HG02763 (cell line): Measurements from ENCODE around the gene BCAS3.
"Not testable (repeated sequence)": the region's sequence is repeated elsewhere in the genome, so short reads cannot be mapped to it uniquely, and the experiment has no call there.

Experiments used
- ATAC-seq: cut with Tn5 transposase; IDR thresholded peaks from one replicate; pipeline ENCODE4 v1.9.1; 2021; ENCODE audit warnings: mild to moderate bottlenecking, moderate library complexity; ENCODE audit not compliant: unreplicated experiment

BCAS3 gene

DNA sequence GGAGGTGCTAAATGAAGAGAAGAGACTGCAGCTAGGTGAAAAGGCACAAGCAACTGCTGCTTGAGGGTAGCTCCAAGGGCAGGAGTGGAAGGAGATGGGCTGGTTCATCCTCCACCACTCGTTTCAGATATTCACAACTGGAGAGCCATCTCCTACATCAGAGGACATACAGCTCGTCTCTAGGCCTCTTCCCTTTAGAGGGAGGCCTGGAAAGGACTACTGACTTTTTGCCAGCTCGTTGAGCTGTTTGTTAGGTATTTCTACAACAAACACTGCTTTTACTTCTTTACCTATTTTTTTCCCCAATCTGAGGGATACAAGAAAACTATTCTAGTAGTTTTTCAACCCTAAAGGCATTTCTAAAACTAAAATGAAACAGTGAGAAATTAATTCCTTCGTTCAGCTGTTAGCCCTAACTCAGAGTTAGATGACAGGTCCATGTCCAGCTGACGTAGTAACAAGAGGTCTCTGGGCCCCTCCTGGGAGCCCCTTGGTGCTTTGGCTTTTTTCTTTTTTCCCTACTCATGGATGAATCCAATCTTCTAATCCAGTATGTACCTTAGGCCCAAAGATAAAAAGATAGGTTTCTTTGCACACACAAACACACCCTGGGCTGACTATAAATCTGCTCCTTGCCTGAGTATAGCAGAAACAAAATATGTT, 674.2 kb downstream of the BCAS3 start:
- ATAC-seq, result no peak

DNA sequence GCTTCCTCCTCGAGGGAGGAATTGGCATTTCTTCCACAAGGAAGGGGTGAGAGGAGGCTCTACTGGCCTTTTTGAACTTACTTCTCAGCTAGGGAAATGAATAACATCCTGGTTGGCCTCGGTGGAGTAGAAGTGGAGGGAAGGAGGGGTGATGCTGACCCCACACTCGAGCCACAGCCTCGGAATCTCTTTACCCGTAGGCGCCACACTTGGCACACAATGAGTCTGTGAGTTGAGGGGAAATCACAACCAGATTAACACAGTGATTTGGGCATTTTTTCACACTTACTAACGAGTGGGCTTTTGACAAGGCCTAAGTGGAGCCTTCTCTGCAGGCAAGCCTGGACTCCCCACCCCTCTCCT, 674.7 kb downstream of the BCAS3 start:
- ATAC-seq, result no peak

DNA sequence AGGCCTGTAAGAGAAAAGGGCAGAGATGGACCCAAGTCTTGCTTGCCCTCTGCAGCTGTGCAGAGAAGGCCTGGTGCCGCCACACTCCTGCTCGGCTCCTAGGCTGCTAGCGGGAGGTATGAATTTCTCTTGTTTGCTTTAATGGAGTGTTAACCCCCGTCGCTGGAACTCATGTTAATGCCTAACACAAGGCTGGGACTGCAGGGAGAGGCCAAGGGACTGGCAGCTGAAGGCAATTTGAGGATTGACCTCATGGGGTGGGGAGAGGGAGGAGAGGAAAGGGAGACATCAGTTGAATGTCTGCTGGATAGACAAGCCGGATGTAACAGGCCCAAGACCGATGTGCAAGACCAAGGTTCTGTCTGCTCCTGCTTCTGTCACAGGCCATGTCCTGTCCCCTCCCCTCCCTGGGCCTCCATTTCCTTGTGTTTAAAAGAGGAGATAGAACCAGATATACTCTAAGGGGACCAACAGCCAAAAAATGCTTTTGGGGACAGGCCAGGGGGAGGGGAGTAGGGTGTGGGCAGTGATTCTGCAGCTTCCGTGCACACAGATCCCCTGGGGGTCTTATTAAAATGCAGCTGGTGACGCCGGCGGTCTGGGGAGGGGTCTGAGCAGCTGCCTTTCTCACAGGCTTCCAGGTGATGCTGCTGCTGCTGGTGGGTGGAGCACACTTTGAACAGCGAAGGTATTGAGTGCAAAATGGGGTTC, 675.3 kb downstream of the BCAS3 start:
- ATAC-seq, result no peak

DNA sequence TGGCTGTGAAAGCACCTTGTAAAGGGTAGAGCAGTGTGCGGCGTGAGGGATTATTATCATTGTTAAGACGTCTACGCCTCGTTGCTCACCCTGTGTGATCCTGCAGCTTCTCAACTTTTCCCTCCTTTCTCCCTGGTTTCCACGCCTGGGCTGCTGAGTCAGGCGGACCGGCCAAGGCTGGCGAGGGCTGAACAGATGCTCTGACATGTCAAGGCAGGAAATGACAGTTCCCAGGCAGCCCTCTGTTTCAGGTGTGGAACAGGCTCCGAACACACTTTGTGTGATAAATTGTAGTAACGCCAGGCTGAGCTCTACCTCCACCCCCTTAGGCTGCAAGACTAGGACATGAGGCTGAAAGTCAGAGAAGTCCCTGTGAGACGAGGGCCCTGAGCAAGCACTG, 676.0 kb downstream of the BCAS3 start:
- no peak for ATAC-seq

DNA sequence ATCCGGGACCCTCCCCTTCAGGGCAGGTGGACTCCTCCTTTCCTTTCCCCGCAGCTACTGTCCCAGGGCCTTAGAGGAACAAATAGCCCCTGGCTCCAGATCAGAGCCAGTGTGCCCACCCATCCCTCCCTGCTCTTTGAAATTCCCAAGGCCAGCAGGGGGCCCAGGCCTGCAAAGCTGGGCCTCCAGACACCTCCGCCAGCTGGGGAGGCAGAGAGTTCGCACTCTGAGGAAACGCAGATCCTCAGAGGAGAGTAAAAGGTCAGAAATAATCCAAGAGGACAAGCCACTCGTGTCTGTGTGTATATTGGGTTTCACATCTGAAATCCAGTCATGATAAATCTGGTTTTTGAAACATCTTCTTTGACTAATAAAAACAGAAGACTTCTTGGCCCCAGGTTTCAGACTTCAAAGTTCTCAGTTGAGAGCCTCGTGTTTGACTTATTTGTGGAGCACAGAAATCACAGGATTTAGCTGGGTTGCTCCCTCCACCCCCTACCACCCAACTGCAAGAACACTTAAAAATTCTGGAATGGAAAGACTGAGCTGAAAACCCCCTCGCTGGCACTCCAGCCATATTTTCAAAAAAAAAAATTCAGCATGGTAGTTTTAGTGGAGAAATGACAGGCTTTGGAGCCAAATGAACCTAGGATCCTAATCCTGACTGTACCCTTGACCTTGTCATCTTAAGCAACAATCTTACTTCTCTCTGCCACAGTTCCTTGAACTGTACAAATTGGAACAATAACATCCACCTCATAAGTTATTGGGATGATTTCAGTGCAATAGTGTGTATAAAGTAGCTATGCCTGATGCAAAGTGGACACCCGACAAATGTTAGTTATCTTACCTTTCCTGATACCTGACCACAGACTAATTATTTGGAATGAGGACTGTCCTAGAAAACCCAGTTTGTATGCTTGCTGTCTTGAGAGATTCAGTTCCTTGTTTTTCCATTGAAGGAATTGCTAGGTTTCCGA, 677.5 kb downstream of the BCAS3 start:
- ATAC-seq, result no peak

DNA sequence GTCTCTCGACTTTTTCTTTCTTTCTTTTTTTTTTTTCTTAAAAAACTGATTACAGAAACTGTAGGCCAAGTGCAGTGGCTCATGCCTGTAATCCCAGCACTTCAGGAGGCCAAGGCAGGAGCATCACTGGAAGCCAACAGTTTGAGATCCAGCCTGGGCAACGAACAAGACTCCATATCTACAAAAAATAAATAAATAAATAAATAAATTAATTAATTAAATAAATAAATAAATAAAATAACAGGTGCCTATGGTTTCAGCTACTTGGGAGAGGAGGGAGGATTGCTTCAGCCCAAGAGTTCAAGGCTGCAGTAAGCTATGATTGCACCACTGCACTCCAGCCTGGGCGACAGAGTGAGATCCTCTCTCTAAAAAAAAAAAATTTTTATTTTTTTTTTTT, 679.4 kb downstream of the BCAS3 start:
- ATAC-seq, result not testable (repeated sequence)

DNA sequence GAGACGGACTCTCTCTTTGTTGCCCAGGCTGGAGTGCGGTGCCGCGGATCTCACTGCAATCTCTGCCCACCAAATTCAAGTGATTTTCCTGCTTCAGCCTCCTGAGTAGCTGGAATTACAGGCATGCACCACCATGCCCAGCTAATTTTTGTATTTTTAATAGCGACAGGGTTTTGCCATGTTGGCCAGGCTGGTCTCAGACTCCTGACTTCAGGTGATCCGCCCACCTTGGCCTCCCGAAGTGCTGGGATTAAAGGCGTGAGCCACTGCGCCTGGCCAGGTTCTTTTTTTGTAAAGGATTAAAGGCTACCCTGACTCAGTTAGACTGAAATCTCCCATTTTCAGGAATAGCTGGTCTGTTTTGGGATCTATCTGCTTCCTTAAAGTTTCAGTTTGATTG, 681.9 kb downstream of the BCAS3 start:
- not testable (repeated sequence) for ATAC-seq

DNA sequence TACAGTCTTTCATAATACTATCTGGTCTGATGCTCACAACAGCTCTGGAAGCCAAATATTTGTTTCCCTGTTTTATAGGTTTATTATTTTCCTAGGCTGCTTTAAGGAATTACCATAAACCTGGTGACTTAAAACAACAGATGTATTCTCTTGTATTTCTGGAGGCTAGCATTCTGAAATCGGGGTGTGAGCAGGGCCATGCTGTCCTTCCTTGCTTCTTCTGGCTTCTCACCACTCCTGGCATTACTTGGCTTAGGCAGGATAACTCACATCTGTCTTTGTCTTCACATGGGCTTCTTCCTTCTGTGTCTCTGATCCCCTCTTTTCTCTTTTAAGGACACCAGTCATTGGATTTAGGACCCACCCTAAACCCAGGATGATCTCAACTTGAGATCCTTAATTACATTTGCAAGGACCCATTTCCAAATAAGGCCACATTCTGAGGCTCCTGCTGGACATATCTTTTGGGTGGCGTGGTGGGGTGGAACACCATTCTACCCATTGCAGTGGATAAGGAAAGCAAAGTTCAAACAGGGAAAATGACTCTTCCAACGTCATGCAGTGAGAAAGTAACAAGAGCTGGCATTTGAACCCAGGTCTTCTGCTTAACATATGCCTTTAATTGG, 682.8 kb downstream of the BCAS3 start:
- no peak for ATAC-seq

DNA sequence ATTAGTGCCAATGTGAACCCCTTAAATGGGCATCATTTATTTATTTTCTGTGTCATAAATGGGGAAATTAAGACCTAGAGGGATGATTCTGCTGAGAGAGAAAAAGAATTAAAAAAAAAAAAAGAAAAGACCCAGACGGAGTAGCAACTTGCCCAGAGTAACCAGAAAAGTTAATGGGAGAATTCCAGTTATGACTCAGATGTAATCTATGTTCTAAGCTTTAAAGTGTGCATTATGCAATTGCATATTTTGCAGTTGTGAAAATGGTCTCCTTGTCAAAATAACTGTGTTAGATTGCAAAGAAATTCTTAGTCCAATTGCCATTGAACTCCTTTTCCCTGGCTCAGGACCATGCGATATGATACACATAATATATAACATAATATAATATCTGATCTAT, 683.4 kb downstream of the BCAS3 start:
- ATAC-seq, result no peak

DNA sequence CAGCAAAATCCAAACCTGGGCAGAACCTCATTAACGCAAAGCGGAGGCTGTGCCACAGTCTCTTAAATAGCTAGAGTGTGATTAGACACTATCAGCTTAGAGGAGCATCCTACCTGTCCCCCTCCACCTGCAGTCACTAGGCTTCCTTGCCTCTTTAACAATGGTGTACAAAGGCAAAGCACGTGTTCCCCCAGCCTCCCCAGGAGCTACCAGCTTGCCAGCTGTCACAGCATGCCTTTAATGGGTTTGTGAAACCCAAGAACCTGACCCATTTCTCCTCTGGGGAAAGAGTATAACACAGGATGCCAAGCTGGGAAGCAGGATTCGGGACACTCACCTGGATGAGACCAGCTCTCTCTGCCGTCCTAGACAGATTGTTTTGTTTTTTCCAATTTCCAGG, 684.7 kb downstream of the BCAS3 start:
- ATAC-seq, result no peak

DNA sequence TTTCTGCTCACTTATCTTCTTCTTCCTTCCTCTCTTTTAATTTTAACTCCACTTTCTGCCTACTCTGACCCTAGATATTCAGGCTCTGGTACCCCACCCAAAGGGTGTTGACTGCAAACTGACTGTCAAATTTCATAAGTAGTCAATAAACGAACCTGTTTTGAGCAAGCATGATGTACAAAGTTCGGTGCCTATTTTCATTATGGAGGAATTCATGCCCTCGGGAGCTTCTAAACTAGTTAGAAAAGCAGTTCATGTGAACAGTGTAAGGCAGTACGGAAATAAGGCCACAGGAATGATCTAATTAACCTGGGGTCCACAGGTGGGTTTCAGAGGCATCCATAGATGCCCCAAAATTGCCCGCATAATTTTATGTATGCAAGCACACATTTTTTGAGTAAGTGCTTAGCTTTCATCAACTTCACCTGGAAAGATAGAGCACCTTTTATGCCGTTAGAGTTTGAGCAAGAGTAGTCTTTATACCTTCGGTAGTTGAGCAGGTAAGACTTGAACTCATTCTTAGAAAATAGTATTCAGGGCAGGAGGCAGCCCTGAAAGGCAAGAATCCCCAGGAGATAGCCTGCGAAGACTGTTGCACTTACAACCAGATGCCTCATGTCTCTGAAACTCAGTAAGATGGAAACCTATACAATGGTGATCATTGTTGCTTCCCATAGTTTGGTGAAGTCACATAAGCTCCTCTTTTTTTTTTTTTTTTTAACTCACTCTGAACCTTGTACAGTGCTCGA, 685.4 kb downstream of the BCAS3 start:
- ATAC-seq, result no peak

DNA sequence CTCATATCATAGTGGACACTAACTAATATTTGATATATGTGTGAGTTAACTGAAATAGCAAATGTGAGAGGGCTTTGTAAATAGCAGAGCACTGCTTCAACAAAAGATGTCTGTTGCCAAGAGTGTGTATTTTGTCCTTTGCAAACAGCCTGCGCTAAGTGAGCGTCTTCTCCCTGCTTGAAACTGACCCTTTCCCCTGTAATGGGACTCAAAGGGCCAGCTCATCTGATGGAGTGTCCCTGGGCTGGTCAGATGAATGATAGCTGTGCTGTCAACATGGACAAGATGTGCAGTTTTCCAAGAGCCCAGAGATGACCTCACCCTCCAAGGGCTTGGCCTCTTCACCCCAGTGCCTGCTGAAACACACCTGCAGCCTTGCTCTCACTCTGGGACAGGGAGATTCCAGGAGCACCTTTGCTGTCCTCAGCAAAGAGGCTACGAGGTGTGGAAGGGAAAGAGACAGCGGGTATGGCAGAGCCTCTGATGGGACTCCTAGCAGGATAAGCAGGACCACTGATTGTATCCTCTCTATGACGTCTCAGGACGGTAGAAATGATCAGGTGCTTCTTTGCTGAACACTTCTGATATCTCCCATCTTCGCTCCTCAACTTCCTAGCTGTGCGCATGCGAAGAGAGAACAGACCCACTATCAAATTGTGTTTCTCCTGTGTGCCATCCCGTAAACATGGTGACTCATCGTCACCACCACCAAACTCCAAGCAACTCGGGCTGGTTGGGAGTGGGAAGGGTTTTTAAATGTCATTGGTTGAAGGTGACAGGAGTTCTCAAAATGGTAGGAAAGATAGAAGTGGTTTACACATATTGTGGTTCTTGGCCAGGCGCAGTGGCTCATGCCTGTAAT, 686.2 kb downstream of the BCAS3 start:
- ATAC-seq, result no peak

DNA sequence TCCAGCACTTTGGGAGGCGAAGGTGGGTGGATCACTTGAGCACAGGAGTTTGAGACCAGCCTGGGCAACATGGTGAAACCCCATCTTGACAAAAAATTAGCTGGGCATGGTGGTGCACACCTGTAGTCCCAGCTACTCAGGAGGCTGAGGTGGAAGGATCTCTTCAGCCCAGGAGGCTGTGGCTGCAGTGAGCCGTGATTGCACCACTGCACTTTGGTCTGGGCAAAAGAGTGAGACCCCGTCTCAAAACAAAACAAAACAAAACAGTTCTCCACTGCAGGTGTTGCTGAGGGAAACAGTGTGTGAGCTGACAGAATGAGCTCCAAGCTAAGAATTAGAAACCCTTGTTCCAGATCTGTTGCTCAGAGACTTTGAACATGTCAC, 686.8 kb downstream of the BCAS3 start:
- no peak for ATAC-seq

DNA sequence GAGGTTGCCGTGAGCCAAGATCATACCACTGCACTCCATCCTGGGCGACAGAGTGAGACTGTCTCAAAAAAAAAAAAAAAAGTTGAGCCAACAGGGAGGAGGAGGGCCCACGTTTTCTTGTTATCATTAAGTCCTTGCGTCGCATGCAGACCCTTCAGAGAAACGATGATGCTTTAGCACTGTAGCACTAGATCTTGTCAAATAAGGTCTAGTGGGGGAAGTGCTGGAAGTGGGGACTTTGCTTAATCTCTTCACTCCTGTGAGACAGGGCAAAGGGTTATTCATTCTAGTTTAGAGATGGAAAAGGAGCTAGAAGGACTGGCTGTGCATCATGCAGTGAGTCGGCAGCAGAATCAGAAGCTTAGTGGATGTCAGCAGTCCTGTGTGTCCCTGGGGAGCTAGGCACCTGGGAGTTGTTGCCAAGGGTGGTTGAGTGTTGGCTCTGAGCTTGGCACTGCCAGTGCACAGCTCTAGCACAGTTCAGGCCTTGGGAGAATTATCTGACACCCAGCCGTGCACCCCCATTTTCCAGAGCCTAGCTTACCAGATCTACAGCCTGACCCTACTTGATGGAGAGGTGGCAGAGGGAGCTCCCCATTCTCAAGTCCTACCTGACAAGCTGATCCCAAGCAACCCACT, 688.5 kb downstream of the BCAS3 start:
- ATAC-seq, result no peak

DNA sequence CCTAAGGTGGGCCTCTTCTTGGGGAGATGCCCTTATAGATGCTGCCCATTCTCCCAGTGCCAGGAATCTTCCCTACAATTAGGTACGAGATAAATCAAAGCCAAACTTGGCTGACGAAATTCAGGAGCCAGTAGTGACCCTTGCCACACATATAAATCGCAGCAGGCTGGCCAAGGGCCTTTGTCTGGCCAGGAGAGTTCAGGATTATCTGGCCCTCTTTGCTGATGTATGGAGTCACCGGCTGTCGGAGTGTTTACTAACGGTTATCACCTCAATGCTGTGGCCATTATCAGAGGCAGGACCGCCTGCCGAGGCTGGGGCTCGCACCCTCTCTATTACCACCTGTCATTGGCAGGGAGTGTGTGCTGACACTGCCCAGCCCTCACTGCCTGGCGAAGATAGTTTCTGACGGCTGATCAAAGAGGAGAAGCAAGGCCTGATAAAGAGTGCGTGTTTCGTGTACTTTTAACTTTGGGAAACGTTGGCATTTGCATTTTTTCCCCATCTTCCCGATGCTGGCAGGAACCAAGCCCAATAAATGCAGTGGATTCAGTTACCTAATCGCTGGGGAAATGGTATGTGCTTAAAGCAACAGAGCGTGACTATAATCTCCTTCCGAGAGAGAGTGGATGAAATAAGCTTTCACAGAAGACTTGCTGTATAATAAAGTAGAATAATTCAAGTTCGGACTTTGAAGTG, 689.2 kb downstream of the BCAS3 start:
- ATAC-seq, result no peak

DNA sequence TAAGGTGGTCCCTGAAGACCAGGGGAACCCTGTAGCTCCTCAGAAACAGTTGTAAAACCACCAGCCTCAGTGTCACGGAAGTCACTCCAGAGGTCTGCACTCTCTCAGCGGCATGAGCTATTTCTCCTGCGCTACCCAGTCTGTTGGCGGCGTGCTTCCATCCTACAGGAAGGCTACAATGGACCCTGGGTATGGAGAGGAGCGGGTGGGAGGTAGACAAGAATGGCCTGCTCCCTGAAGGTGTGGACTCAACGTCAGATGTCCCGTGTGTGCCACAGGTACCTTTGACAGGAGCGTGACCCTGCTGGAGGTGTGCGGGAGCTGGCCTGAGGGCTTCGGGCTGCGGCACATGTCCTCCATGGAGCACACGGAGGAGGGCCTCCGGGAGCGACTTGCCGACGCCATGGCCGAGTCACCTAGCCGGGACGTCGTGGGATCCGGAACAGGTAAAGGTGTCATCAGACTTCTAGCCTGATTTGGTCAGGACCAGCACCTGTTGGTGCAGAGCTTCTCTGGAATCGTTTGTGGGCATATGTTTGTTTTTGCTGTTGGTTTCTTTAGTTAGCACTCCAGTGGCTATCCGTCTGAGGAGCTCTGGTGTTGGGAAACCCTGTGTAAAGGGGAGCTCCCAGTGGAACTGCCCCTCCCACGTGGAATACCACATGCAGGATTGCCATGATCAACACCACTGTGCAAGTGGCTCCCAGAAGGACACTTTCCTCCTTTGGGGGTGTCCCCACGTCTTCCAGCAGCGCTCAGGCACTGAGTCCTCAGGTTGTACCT, 690.6 kb downstream of the BCAS3 start:
- no peak for ATAC-seq

DNA sequence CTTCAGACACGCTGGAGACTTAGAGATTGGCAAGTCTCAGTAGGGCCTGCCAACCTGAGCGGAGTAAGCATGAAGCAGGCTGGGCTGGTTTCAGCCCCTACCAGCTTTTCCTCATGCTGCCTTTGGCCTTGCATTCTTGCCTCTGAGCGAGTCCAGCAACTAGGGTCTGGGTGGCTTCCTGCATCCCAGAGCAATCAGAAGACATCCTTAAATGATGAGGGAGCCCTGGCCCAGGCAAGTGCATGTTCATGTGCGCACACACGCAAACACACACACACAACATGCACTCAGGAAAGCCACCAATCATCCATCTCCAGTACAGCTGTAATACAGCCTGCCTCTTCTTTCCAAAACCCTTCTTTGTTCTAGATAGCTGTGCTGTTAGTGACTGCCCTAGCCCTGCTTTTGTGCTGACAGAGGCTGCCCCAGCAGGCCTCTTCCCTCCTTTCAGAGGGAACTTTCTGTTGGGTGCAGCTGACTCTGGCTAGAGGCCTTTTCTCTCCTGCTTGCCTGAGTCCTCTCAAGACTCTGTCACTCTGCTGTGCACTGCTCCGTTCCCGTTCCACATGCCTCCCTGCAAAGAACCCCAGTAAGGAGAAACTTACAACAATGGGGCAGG, 691.3 kb downstream of the BCAS3 start:
- ATAC-seq, result no peak
